Suppressor macrophage (primary cell): ENCODE results near the gene CDH6.

ENCODE experiments used
- DNase-seq, 4 experiments: peaks; one replicate each; pipeline ENCODE4 v3.0.0-alpha.2; 2020 to 2022

Gene CDH6

GRCh38 chr5:31255041-31255440 lies 61.6 kb downstream of the CDH6 start:
- DNase-seq: no peak

- no peak for DNase-seq
These were observed 74.8 kb downstream of the CDH6 start for GRCh38 chr5:31268256-31268655.

GRCh38 chr5:31268686-31269085 lies 75.2 kb downstream of the CDH6 start:
- DNase-seq: no peak

GRCh38 chr5:31269259-31269658 lies 75.8 kb downstream of the CDH6 start:
- DNase-seq: no peak

- DNase-seq: peak in 3 of 4 experiments; percentile 8 to 15 (median 14)
These were observed 76.9 kb downstream of the CDH6 start for GRCh38 chr5:31270396-31270795.

- no peak for DNase-seq
These were observed 78.1 kb downstream of the CDH6 start for GRCh38 chr5:31271567-31271966.

- no peak for DNase-seq
These were observed 79.7 kb downstream of the CDH6 start for GRCh38 chr5:31273161-31273560.

- DNase-seq: no peak
These were observed 80.3 kb downstream of the CDH6 start for GRCh38 chr5:31273631-31274378.

GRCh38 chr5:31280210-31280609 lies 86.7 kb downstream of the CDH6 start:
- DNase-seq: no peak

- DNase-seq: no peak
These were observed 89.8 kb downstream of the CDH6 start for GRCh38 chr5:31283326-31283725.

GRCh38 chr5:31285025-31285424 lies 91.5 kb downstream of the CDH6 start:
- no peak for DNase-seq

GRCh38 chr5:31287985-31288384 lies 94.5 kb downstream of the CDH6 start:
- DNase-seq: no peak

- DNase-seq: no peak
These were observed 95.9 kb downstream of the CDH6 start for GRCh38 chr5:31289429-31289828.

- DNase-seq: no peak
These were observed 97.9 kb downstream of the CDH6 start for GRCh38 chr5:31291323-31291854.

GRCh38 chr5:31300501-31300900 lies 107.0 kb downstream of the CDH6 start:
- no peak for DNase-seq

GRCh38 chr5:31301833-31302232 lies 108.3 kb downstream of the CDH6 start:
- no peak for DNase-seq

GRCh38 chr5:31303688-31304087 lies 110.2 kb downstream of the CDH6 start:
- no peak for DNase-seq

GRCh38 chr5:31317665-31318064 lies 124.2 kb downstream of the CDH6 start:
- no peak for DNase-seq

GRCh38 chr5:31319335-31319734 lies 125.8 kb downstream of the CDH6 start:
- no peak for DNase-seq

- DNase-seq: no peak
These were observed 129.5 kb downstream of the CDH6 start for GRCh38 chr5:31322946-31323345.

GRCh38 chr5:31324842-31325241 lies 131.4 kb downstream of the CDH6 start:
- DNase-seq: no peak

GRCh38 chr5:31328040-31328733 lies 134.7 kb downstream of the CDH6 start:
- DNase-seq: no peak

GRCh38 chr5:31329715-31330114 lies 136.2 kb downstream of the CDH6 start:
- no peak for DNase-seq

GRCh38 chr5:31332160-31332559 lies 138.7 kb downstream of the CDH6 start:
- DNase-seq: no peak
